Upper lobe of left lung (tissue), 4 donors: ENCODE results near the gene PCNX2.

Experiments used
- POLR2AphosphoS5 ChIP-seq, 2 donors: sonication (generic); formaldehyde crosslinking; IDR thresholded peaks; one replicate each; pipeline ENCODE4 v1.5.1; 2017; ENCODE audit warnings: antibody characterized with exemption in 2 of 2
- TF ChIP-seq, protein P1 (sequence below), 6 experiments: fragments of 450-650 bp in 4 of 6; fragments of 200-600 bp in 2 of 6; sonication (generic) in 2 of 6; IDR thresholded peaks; one replicate each; pipeline ENCODE4 v1.5.1; 2016 to 2019; ENCODE audit warnings: antibody characterized with exemption in 6 of 6

DNA sequence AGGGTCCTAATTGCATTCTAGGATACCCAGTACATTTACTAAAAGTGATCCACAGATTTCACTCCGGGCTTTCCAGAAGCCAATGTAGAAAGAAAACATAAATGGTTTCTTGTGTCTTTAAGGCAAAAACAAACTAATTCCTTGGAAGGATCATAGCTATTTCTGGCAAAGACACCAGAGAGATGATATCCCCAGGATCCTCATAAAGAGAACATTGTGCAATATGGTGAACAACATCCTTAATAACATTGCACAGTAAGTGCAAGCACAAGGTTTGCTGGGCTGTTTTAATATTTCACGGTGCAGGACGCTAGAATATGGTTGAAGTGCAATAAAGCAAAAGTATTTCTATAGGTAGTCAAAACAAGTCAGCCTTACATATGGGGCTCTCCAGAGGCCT, 262.2 kb downstream of the PCNX2 start:
- TF ChIP-seq, protein P1, sequence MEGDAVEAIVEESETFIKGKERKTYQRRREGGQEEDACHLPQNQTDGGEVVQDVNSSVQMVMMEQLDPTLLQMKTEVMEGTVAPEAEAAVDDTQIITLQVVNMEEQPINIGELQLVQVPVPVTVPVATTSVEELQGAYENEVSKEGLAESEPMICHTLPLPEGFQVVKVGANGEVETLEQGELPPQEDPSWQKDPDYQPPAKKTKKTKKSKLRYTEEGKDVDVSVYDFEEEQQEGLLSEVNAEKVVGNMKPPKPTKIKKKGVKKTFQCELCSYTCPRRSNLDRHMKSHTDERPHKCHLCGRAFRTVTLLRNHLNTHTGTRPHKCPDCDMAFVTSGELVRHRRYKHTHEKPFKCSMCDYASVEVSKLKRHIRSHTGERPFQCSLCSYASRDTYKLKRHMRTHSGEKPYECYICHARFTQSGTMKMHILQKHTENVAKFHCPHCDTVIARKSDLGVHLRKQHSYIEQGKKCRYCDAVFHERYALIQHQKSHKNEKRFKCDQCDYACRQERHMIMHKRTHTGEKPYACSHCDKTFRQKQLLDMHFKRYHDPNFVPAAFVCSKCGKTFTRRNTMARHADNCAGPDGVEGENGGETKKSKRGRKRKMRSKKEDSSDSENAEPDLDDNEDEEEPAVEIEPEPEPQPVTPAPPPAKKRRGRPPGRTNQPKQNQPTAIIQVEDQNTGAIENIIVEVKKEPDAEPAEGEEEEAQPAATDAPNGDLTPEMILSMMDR (IDR thresholded peaks at IDR 0.05): no peak
- TF ChIP-seq POLR2AphosphoS5 (IDR thresholded peaks at IDR 0.05): no peak
